K562 (cell line): ENCODE data around the gene BICDL1. TPM values are rescaled to one million over a fixed set of nuclear protein-coding genes. Genes with fewer than 3 reads are reported as not detected.

Experiments
- ATAC-seq: fragments of 200-7000 bp; cut with Tn5 transposase; 3 replicates; pipeline ENCODE4 v1.9.1; 2020; ENCODE audit warnings: moderate library complexity
- BruUV-seq: library from RNA; stranded (reverse); fragments of 400-500 nt; replicated peaks from 2 replicates; lab custom pipeline; 2021; lab: Mats Ljungman, UMichigan
- CTCF ChIA-PET: fragments of 300-600 bp; formaldehyde crosslinking; extraction: SDS; loops from one replicate; lab custom pipeline; 2021; ENCODE audit warnings: low intra/inter-chr PET ratio; lab: Yijun Ruan, JAX
- POLR2A ChIA-PET: fragments of 300-600, 350-650 bp; sonication (Branson Sonifier 250); formaldehyde crosslinking; extraction: SDS; loops from one replicate; lab custom pipeline; 2021; ENCODE audit warnings: antibody characterized with exemption, inconsistent platforms; lab: Yijun Ruan, JAX
- DNase-seq, 4 experiments: peaks; one replicate each; pipeline versions ENCODE4 v3.0.0 to v3.0.0-alpha.2; 2011 to 2018; ENCODE audit warnings: low spot score in 3 of 4, mixed read lengths in 3 of 4; ENCODE audit errors: extremely low read depth in 1 of 4
- FAIRE-seq: peaks from 2 replicates; lab custom pipeline; 2011; peaks lifted over from hg19 to GRCh38; lab: Jason Lieb, UNC
- H2AFZ ChIP-seq: 2 replicates; pipeline ENCODE4 v1.6.0; 2011; ENCODE audit warnings: low read depth, low read length, control low read depth, inconsistent platforms
- H3K27ac ChIP-seq: fragments of 200-600 bp; 3 replicates; pipeline ENCODE4 v1.8.0; 2011; ENCODE audit warnings: low read depth, mild to moderate bottlenecking, control low read depth, inconsistent platforms, low read length, moderate library complexity, mixed read lengths; ENCODE audit errors: extremely low read depth
- H3K27me3 ChIP-seq, 2 experiments: fragments of 300-600 bp in 1 of 2; 2 replicates in 1 of 2; 3 replicates in 1 of 2; pipeline versions ENCODE4 v1.6.0 to v1.8.0; 2011; ENCODE audit warnings: inconsistent platforms in 2 of 2, low read length in 2 of 2, mild to moderate bottlenecking in 1 of 2, mixed read lengths in 1 of 2, moderate library complexity in 1 of 2; ENCODE audit not compliant: control insufficient read depth in 2 of 2, insufficient read depth in 2 of 2
- H3K36me3 ChIP-seq: fragments of 300-600 bp; 3 replicates; pipeline ENCODE4 v1.8.0; 2011; ENCODE audit warnings: mild to moderate bottlenecking, low read length, inconsistent platforms; ENCODE audit not compliant: control insufficient read depth, insufficient read depth
- H3K4me1 ChIP-seq, 2 experiments: fragments of 200-600 bp in 1 of 2; replicated peaks in 1 of 2; 2 replicates in 1 of 2; 3 replicates in 1 of 2; pipeline versions ENCODE4 v1.5.1 to v1.8.0; 2011; ENCODE audit warnings: inconsistent platforms in 2 of 2, low read length in 2 of 2, mild to moderate bottlenecking in 1 of 2, mixed read lengths in 1 of 2, moderate library complexity in 1 of 2; ENCODE audit not compliant: control insufficient read depth in 2 of 2, insufficient read depth in 2 of 2
- H3K4me2 ChIP-seq: 2 replicates; pipeline ENCODE4 v1.6.1; 2011; ENCODE audit warnings: low read length, control low read depth, inconsistent platforms, mixed read lengths; ENCODE audit not compliant: insufficient read depth
- H3K4me3 ChIP-seq: fragments of 200-600 bp; sonication (generic), shearing (Covaris generic); 2 replicates; pipeline ENCODE4 v1.5.1; 2016; ENCODE audit warnings: control low read depth, inconsistent platforms
- H3K79me2 ChIP-seq: fragments of 200-600 bp; 3 replicates; pipeline ENCODE4 v1.8.0; 2011; ENCODE audit warnings: low read length, inconsistent platforms; ENCODE audit not compliant: control insufficient read depth, insufficient read depth
- H3K9ac ChIP-seq, 2 experiments: 2 replicates each; pipeline versions ENCODE4 v1.6.0 to v1.6.1; 2011; ENCODE audit warnings: low read depth in 2 of 2, low read length in 2 of 2, control low read depth in 1 of 2, inconsistent platforms in 1 of 2, mild to moderate bottlenecking in 1 of 2, mixed read lengths in 1 of 2; ENCODE audit not compliant: insufficient read depth in 1 of 2
- H3K9me1 ChIP-seq: one replicate; pipeline ENCODE4 v1.6.0; 2011; ENCODE audit warnings: inconsistent platforms, mild to moderate bottlenecking, low read length, moderate library complexity; ENCODE audit not compliant: control insufficient read depth, insufficient read depth
- H3K9me3 ChIP-seq: replicated peaks from 2 replicates; pipeline ENCODE4 v1.5.1; 2011; ENCODE audit warnings: low read depth, low read length, inconsistent platforms; ENCODE audit not compliant: control insufficient read depth, insufficient read depth
- H4K20me1 ChIP-seq: replicated peaks from 2 replicates; pipeline ENCODE4 v1.6.1; 2011; ENCODE audit warnings: low read length, inconsistent platforms, mixed read lengths; ENCODE audit not compliant: control insufficient read depth, insufficient read depth
- GTF2E2 ChIP-seq: fragments of 200-800 bp; sonication (Bioruptor generic); IDR thresholded peaks from 2 replicates; pipeline ENCODE4 v1.6.1; 2016; ENCODE audit warnings: missing genetic modification characterization, missing compliant biosample characterization
- ID3 ChIP-seq, 2 experiments: fragments of 250-450 bp in 1 of 2; fragments of 450-650 bp in 1 of 2; sonication (Bioruptor Pico) in 1 of 2; IDR thresholded peaks; 2 replicates each; pipeline versions ENCODE4 v1.6.1 to v1.8.0; 2016 to 2021; ENCODE audit warnings: mild to moderate bottlenecking in 2 of 2, moderate library complexity in 2 of 2, missing compliant biosample characterization in 1 of 2, missing genetic modification characterization in 1 of 2
- ILF3 ChIP-seq: fragments of 450-650 bp; IDR thresholded peaks from 2 replicates; pipeline ENCODE4 v1.6.1; 2018; ENCODE audit warnings: antibody characterized with exemption, mild to moderate bottlenecking, moderate library complexity, borderline replicate concordance
- PKNOX1 ChIP-seq: fragments of 450-650 bp; IDR thresholded peaks from 2 replicates; pipeline ENCODE4 v1.6.1; 2016
- SREBF1 ChIP-seq: fragments of 150-350 bp; IDR thresholded peaks from 2 replicates; pipeline ENCODE4 v1.6.1; 2014; ENCODE audit warnings: antibody characterized with exemption, low read depth, low read length, borderline replicate concordance
- TARDBP ChIP-seq: fragments of 450-650 bp; IDR thresholded peaks from 2 replicates; pipeline ENCODE4 v1.6.1; 2016
- THAP7 ChIP-seq: fragments of 250-450 bp; sonication (Bioruptor Pico); IDR thresholded peaks from 2 replicates; pipeline ENCODE4 v1.5.0; 2021
- XRCC3 ChIP-seq: fragments of 450-650 bp; IDR thresholded peaks from 2 replicates; pipeline ENCODE4 v1.6.1; 2017; ENCODE audit warnings: mild to moderate bottlenecking, moderate library complexity
- ZKSCAN8 ChIP-seq: fragments of 200-800 bp; sonication (Bioruptor generic); IDR thresholded peaks from 2 replicates; pipeline ENCODE4 v1.6.1; 2016; ENCODE audit warnings: missing genetic modification characterization, missing compliant biosample characterization
- ZNF143 ChIP-seq: sonication (generic); formaldehyde crosslinking; IDR thresholded peaks from 2 replicates; pipeline ENCODE4 v1.9.0; 2022; ENCODE audit warnings: mild to moderate bottlenecking, missing genetic modification reagents
- ZNF354B ChIP-seq: fragments of 250-450 bp; sonication (Bioruptor Pico); IDR thresholded peaks from 2 replicates; pipeline ENCODE4 v1.4.0; 2020
- ZNF41 ChIP-seq: fragments of 250-450 bp; sonication (Bioruptor Pico); conservative IDR thresholded peaks from 2 replicates; pipeline ENCODE4 v1.4.0; 2020; ENCODE audit warnings: mild to moderate bottlenecking
- ZNF511 ChIP-seq: sonication (generic); formaldehyde crosslinking; IDR thresholded peaks from 2 replicates; pipeline ENCODE4 v1.8.0; 2022; ENCODE audit warnings: mild to moderate bottlenecking, missing genetic modification reagents
- ZNF668 ChIP-seq: fragments of 250-450 bp; sonication (Bioruptor Pico); IDR thresholded peaks from 2 replicates; pipeline ENCODE4 v1.8.0; 2022; ENCODE audit warnings: mild to moderate bottlenecking, inconsistent platforms
- WGBS: fragments of 100-300 bp; shearing (Covaris generic); methylation state at CpG from one replicate; pipeline ENCODE4 v1.1.6; 2016; ENCODE audit warnings: low coverage, mixed read lengths; ENCODE audit not compliant: insufficient coverage; ENCODE audit errors: missing lambda C conversion rate; 5-methylcytosine and 5-hydroxymethylcytosine counted together
- in situ Hi-C: fragments of 300-500 bp; cut with MboI; formaldehyde crosslinking; loops from 4 replicates; pipeline ENCODE4 v1.15.0; 2018; ENCODE audit warnings: inconsistent platforms, mixed read lengths
- intact Hi-C: fragments of 100-400 bp; cut with micrococcal nuclease; formaldehyde crosslinking; loops from 2 replicates; pipeline ENCODE4 v1.14.2; 2022
- polyA plus RNA-seq, 8 experiments: library from polyadenylated mRNA; depleted of rRNA in 4 of 8; stranded (reverse) in 5 of 8; unstranded in 3 of 8; fragments of >200 nt; fragmentation: Nextera tagmentation in 2 of 8; fragmentation: Illumina TruSeq in 1 of 8; extraction: Ambion mirVana in 2 of 8; extraction: Trizol in 1 of 8; gene quantifications; 2 replicates each; pipeline versions ENCODE4 v1.2.1 to v1.2.3, GENCODE V29; 2011 to 2014; ENCODE audit warnings: inconsistent platforms in 1 of 8, missing spikeins in 1 of 8
- total RNA-seq, 7 experiments: library from RNA; depleted of rRNA in 6 of 7; stranded (reverse); fragments of >200 nt in 6 of 7; fragmentation: Illumina TruSeq in 2 of 7; extraction: Trizol in 2 of 7; gene quantifications; 2 replicates each; pipeline versions ENCODE4 v1.2.1 to v1.2.3, GENCODE V29; 2011 to 2021; ENCODE audit warnings: low replicate concordance in 1 of 7

The BICDL1 gene
- total and polyA plus RNA-seq, 9 of the 15 experiments (the other 6 are each of a cell fraction or from before 2014, with no cell fraction given) = 0.06 to 2.0 (median 0.58) TPM

- in situ Hi-C loops (no loop called here), intact Hi-C loops (loop anchor here (5.0 kb wide), 1 partner anchor 102 kb away; the partner anchor contains the start of gene BICDL1)
- Histone ChIP-seq H3K79me2 (no peaks in the 10 kb centered on the region), H3K9me1 (no peaks in the 10 kb centered on the region), H3K9ac (no peak overlapping the region), H2AFZ (no peak overlapping the region), H3K9me3 (no peaks in the 10 kb centered on the region), H3K27me3 (no peaks in the 10 kb centered on the region), H4K20me1 (peaks cover 6% of the 10 kb centered on the region), H3K36me3 (peaks cover 11% of the 10 kb centered on the region; the same call in 1 of the 3 replicates), H3K4me2 (no peak overlapping the region), H3K4me1 (peaks cover 15 to 42% of the 10 kb centered on the region in 2 experiments; a peak in 3 of 5 replicates), H3K27ac (no peak overlapping the region), H3K4me3 (no peak overlapping the region)
- 64% methylated on average over 2 of the region's 2 CpGs for WGBS
- BruUV-seq = no TSS peak
- CTCF ChIA-PET = no interaction called here
- FAIRE-seq (no peak), DNase-seq (no peak), ATAC-seq (no peak)
- POLR2A ChIA-PET = interaction anchor here (0.7 to 1.1 kb wide), 3 partner anchors 21 to 111 kb away, joined by 3 read pairs; partner anchors contain the start of gene RPLP0
- TF ChIP-seq ZNF668 = no peak
Measured at GRCh38 chr12:120089796-120090195, 100.8 kb downstream of the BICDL1 start.

- Histone ChIP-seq H4K20me1 (peaks cover 6% of the 10 kb centered on the region), H3K27ac (no peak overlapping the region), H3K36me3 (peaks cover 14% of the 10 kb centered on the region; the same call in 1 of the 3 replicates), H3K4me3 (no peak overlapping the region), H3K9ac (no peak overlapping the region), H2AFZ (no peak overlapping the region), H3K9me1 (no peaks in the 10 kb centered on the region), H3K9me3 (no peaks in the 10 kb centered on the region), H3K27me3 (no peaks in the 10 kb centered on the region), H3K79me2 (no peaks in the 10 kb centered on the region), H3K4me1 (peaks cover 15 to 44% of the 10 kb centered on the region in 2 experiments; a peak in 3 of 5 replicates), H3K4me2 (no peak overlapping the region)
- ChIA-PET CTCF (no interaction called here), POLR2A (interaction anchor here (0.6 to 1.1 kb wide), 4 partner anchors 20 to 1490 kb away, joined by 3 read pairs; partner anchors contain the start of gene RPLP0)
- no TSS peak for BruUV-seq
- WGBS = 55% methylated on average over 3 of the region's 3 CpGs
- ATAC-seq (no peak), DNase-seq (no peak), FAIRE-seq (no peak)
- in situ Hi-C loops (no loop called here), intact Hi-C loops (no loop called here)
- no peak for TF ChIP-seq ILF3
- no peak for TF ChIP-seq ZNF41
- TF ChIP-seq THAP7 (CRISPR knock-in tag) = no peak
- TF ChIP-seq SREBF1 = no peak
- no peak for TF ChIP-seq PKNOX1
- no peak for TF ChIP-seq GTF2E2
- TF ChIP-seq XRCC3 = no peak
- no peak for TF ChIP-seq TARDBP
- TF ChIP-seq ZNF143 (CRISPR knock-in tag) = no peak
- TF ChIP-seq ID3 (CRISPR knock-in tag; IDR thresholded peaks at IDR 0.05) = no peak
- TF ChIP-seq ID3 (tag; IDR thresholded peaks at IDR 0.05) = no peak
- no peak for TF ChIP-seq ZNF511 (CRISPR knock-in tag)
- TF ChIP-seq ZNF354B (CRISPR knock-in tag) = no peak
- no peak for TF ChIP-seq ZKSCAN8 (CRISPR knock-in tag)
Measured at GRCh38 chr12:120090206-120090605, 101.2 kb downstream of the BICDL1 start.
